Kidney (tissue), 14 donors: Measurements from ENCODE around the gene SEPTIN8. TPM values are rescaled to one million over a fixed set of nuclear protein-coding genes. Genes with fewer than 3 reads are reported as not detected.

Experiments used
- DNase-seq, 5 donors: peaks; one replicate each; pipeline ENCODE4 v3.0.0-alpha.2; 2013 to 2020
- FAIRE-seq: peaks from 2 replicates; lab custom pipeline; 2012; peaks lifted over from hg19 to GRCh38; lab: Jason Lieb, UNC
- H3K27ac ChIP-seq, 2 donors: one replicate each; pipeline ENCODE4 v1.7.0; 2013; ENCODE audit warnings: low read depth in 2 of 2, low read length in 2 of 2, inconsistent platforms in 1 of 2
- H3K27me3 ChIP-seq: one replicate; pipeline ENCODE4 v1.7.1; 2013; ENCODE audit warnings: low read length, inconsistent platforms; ENCODE audit not compliant: control insufficient read depth, insufficient read depth
- H3K36me3 ChIP-seq, 3 donors: one replicate each; pipeline versions ENCODE4 v1.7.0 to v1.7.1; 2013; ENCODE audit warnings: low read length in 3 of 3, control low read depth in 1 of 3, inconsistent platforms in 1 of 3; ENCODE audit not compliant: insufficient read depth in 3 of 3, control insufficient read depth in 2 of 3
- H3K4me1 ChIP-seq, 3 donors: one replicate each; pipeline versions ENCODE4 v1.7.0 to v1.7.1; 2013; ENCODE audit warnings: low read length in 3 of 3, inconsistent platforms in 1 of 3, low read depth in 1 of 3; ENCODE audit not compliant: control insufficient read depth in 2 of 3, insufficient read depth in 2 of 3
- H3K4me3 ChIP-seq, 3 donors: one replicate each; pipeline versions ENCODE4 v1.7.0 to v1.8.1; 2013; ENCODE audit warnings: low read length in 3 of 3, control low read depth in 1 of 3, inconsistent platforms in 1 of 3
- H3K9ac ChIP-seq, 3 donors: one replicate each; pipeline versions ENCODE4 v1.7.0 to v1.7.1; 2013; ENCODE audit warnings: low read length in 3 of 3, control low read depth in 1 of 3, inconsistent platforms in 1 of 3
- H3K9me3 ChIP-seq, 3 donors: one replicate each; pipeline versions ENCODE4 v1.7.0 to v1.7.1; 2013; ENCODE audit warnings: low read length in 3 of 3, control low read depth in 1 of 3, inconsistent platforms in 1 of 3; ENCODE audit not compliant: control insufficient read depth in 2 of 3, insufficient read depth in 1 of 3
- intact Hi-C: fragments of 100-400 bp; cut with DNase I; formaldehyde crosslinking; loops from one replicate; pipeline ENCODE4 v1.11.1; 2022
- polyA plus RNA-seq: library from polyadenylated mRNA; stranded (reverse); fragments of 350-450 nt; fragmentation: Illumina TruSeq; extraction: RNeasy Lipid Tissue Mini Kit (QIAGEN cat#74804); gene quantifications from one replicate; pipeline ENCODE4 v1.2.3, GENCODE V29; 2014; ENCODE audit warnings: low read depth, low replicate concordance; ENCODE audit not compliant: insufficient read depth
- total RNA-seq: library from RNA; stranded (reverse); fragmentation: NEBNext Ultra II Directional; extraction: Animal tissue kit (Norgen Biotek cat#: 25700); gene quantifications from one replicate; pipeline ENCODE4 v1.2.1, GENCODE V29; 2021
- TF ChIP-seq, protein P1 (sequence below): IDR thresholded peaks from 3 replicates; pipeline ENCODE4 v1.5.1; 2012; ENCODE audit warnings: mild to moderate bottlenecking, moderate library complexity, borderline replicate concordance; ENCODE audit not compliant: insufficient read depth; ENCODE audit errors: extremely low read depth
- donor health status: control.
- donor health status: control.
- donor health status: control.
- donor health status: control.
- donor health status: control.
- donor health status: DM: yes; HTN: yes; CAD: no.
- donor health status: Normal renal cell carcinoma (clear cell type).

The SEPTIN8 gene
- total and polyA plus RNA-seq, 2 donors from 2014 or later: 24.9 to 54.4 TPM

DNA sequence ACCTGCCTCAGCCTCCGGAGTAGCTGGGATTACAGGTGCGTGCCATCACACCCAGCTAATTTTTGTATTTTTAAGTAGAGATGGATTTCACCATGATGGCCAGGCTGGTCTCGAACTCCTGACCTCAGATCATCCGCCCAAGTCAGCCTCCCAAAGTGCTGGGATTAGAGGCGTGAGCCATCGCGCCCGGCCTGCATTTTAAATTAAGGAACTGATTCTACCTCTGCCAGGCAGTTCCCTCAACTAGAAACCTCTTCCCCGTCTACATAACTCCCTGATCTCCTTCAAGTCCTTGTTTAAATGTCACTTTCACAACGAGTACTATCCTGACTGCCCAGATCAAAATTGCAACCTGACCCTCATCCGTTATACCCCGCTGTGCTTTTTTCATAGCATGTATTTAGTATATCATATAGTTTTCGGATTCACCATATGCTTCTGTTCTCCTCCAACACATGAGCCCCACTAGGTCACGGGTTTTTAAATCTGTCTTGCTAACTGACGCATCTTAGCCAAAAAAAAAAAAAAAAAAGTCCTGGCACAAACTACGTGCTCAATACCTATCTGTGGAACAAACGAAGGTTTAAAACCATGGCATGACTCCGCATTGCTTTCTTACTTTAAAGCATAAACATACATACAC lies 35.2 kb upstream of the SEPTIN8 start:
- H3K4me1 ChIP-seq: peaks cover 0 to 2% (median 0%) of the 10 kb centered on the region in 3 donors
- peaks cover 13% of the 10 kb centered on the region for H3K27me3 ChIP-seq
- H3K27ac ChIP-seq: no peak overlapping the region
- no peaks in the 10 kb centered on the region for H3K36me3 ChIP-seq
- DNase-seq (no peak), FAIRE-seq (no peak)
- TF ChIP-seq, protein P1, sequence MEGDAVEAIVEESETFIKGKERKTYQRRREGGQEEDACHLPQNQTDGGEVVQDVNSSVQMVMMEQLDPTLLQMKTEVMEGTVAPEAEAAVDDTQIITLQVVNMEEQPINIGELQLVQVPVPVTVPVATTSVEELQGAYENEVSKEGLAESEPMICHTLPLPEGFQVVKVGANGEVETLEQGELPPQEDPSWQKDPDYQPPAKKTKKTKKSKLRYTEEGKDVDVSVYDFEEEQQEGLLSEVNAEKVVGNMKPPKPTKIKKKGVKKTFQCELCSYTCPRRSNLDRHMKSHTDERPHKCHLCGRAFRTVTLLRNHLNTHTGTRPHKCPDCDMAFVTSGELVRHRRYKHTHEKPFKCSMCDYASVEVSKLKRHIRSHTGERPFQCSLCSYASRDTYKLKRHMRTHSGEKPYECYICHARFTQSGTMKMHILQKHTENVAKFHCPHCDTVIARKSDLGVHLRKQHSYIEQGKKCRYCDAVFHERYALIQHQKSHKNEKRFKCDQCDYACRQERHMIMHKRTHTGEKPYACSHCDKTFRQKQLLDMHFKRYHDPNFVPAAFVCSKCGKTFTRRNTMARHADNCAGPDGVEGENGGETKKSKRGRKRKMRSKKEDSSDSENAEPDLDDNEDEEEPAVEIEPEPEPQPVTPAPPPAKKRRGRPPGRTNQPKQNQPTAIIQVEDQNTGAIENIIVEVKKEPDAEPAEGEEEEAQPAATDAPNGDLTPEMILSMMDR: no peak
- peak overlapping the region in 1 of 3 donors; percentile 56 for H3K4me3 ChIP-seq
- intact Hi-C loops: no loop called here
- H3K9me3 ChIP-seq: no peaks in the 10 kb centered on the region
- no peak overlapping the region for H3K9ac ChIP-seq

DNA sequence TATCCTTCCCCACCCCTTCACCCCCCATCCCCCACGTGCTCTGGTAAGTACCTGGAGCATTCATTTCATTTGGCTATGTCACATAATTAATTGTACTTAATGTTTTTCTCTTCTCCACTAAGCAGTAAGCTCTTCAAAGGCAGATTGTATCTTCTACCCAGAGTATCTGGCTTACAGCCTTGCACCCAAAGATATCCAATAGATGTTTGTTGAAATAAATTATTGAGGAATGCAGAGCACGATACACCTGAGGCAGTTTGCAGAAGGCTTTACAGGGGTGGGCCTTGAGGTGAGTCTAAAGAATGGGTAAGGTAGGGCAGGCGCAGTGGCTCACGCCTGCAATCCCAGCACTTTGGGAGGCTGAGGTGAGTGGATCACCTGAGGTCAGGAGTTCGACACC lies 33.6 kb upstream of the SEPTIN8 start:
- no peak for FAIRE-seq
- intact Hi-C loops: no loop called here
- no peaks in the 10 kb centered on the region for H3K36me3 ChIP-seq
- DNase-seq: no peak
- H3K4me3 ChIP-seq: no peak overlapping the region
- no peak overlapping the region for H3K27ac ChIP-seq
- peaks cover 0 to 2% (median 0%) of the 10 kb centered on the region in 3 donors for H3K4me1 ChIP-seq
- H3K9me3 ChIP-seq: no peaks in the 10 kb centered on the region
- no peak overlapping the region for H3K9ac ChIP-seq
- H3K27me3 ChIP-seq: peaks cover 13% of the 10 kb centered on the region
- TF ChIP-seq, protein P1: no peak

DNA sequence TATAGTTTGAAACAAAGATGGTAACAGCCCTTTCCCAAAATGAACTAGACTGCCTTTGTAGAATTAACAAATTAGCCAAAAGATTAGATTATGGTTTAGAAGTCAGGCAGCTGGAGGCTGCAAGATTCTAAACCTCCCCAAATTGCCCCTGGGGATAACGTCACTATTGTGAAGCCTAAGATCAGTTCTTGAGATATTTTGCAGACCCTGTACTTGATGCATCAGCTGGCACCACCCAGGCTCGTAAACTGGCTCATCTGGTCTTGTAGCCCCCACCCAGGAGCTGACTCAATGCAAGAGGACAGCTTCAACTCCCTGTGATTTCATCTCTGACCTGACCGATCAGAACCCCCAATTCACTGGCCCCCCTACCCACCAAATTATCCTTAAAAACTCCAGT lies 31.8 kb upstream of the SEPTIN8 start:
- no peak overlapping the region for H3K4me3 ChIP-seq
- intact Hi-C loops: no loop called here
- H3K4me1 ChIP-seq: peaks cover 0 to 2% (median 0%) of the 10 kb centered on the region in 3 donors
- H3K27me3 ChIP-seq: peaks cover 13% of the 10 kb centered on the region
- TF ChIP-seq, protein P1: no peak
- no peak overlapping the region for H3K27ac ChIP-seq
- H3K36me3 ChIP-seq: no peaks in the 10 kb centered on the region
- DNase-seq (no peak), FAIRE-seq (no peak)
- no peak overlapping the region for H3K9ac ChIP-seq
- no peaks in the 10 kb centered on the region for H3K9me3 ChIP-seq
